WTC11 (cell line): Measurements from ENCODE around the gene CTSA. TPM values are rescaled to one million over a fixed set of nuclear protein-coding genes. Genes with fewer than 3 reads are reported as not detected.

Experiments
- ATAC-seq: fragments of 200-7000 bp; cut with Tn5 transposase; 2 replicates; pipeline ENCODE4 v1.10.0; 2021; ENCODE audit warnings: mild to moderate bottlenecking, moderate library complexity
- CTCF ChIA-PET: fragments of 300-600 bp; sonication (Branson Sonifier 250); formaldehyde crosslinking; loops from one replicate; lab custom pipeline; 2021; ENCODE audit warnings: antibody characterized with exemption; lab: Charles Lee
- POLR2A ChIA-PET: fragments of 350-600 bp; sonication (Branson Sonifier 250); formaldehyde crosslinking; loops from one replicate; lab custom pipeline; 2021; ENCODE audit warnings: antibody characterized with exemption; lab: Charles Lee
- DNase-seq: peaks from one replicate; pipeline ENCODE4 v3.0.0; 2021; ENCODE audit warnings: low spot score
- H3K27ac Mint-ChIP-seq: 2 replicates; pipeline ENCODE4 v1.8.0; 2021; ENCODE audit warnings: mixed read lengths
- H3K27me3 Mint-ChIP-seq: 2 replicates; pipeline ENCODE4 v1.8.0; 2021; ENCODE audit warnings: low read depth, mild to moderate bottlenecking, moderate library complexity, mixed read lengths
- H3K36me3 Mint-ChIP-seq: 2 replicates; pipeline ENCODE4 v1.8.0; 2021; ENCODE audit warnings: mixed read lengths
- H3K4me1 Mint-ChIP-seq: 2 replicates; pipeline ENCODE4 v1.8.0; 2022; ENCODE audit warnings: mixed read lengths
- H3K4me3 Mint-ChIP-seq: 2 replicates; pipeline ENCODE4 v1.8.0; 2021; ENCODE audit warnings: mild to moderate bottlenecking, moderate library complexity, mixed read lengths
- H3K9me3 Mint-ChIP-seq: 2 replicates; pipeline ENCODE4 v1.8.0; 2021; ENCODE audit warnings: mixed read lengths
- ARID4B ChIP-seq: sonication (generic); formaldehyde crosslinking; IDR thresholded peaks from 2 replicates; pipeline ENCODE4 v1.8.0; 2023; ENCODE audit warnings: missing genetic modification reagents, mild to moderate bottlenecking, borderline replicate concordance
- ATF6 ChIP-seq: sonication (generic); formaldehyde crosslinking; IDR thresholded peaks from 2 replicates; pipeline ENCODE4 v1.8.1; 2023; ENCODE audit warnings: mild to moderate bottlenecking, missing genetic modification reagents
- FOXP4 ChIP-seq: sonication (generic); formaldehyde crosslinking; IDR thresholded peaks from 2 replicates; pipeline ENCODE4 v1.8.0; 2022; ENCODE audit warnings: mild to moderate bottlenecking, missing genetic modification reagents
- GABPB1 ChIP-seq: sonication (generic); formaldehyde crosslinking; IDR thresholded peaks from 2 replicates; pipeline ENCODE4 v1.8.1; 2023; ENCODE audit warnings: mild to moderate bottlenecking, missing genetic modification reagents
- IRF2 ChIP-seq: sonication (generic); formaldehyde crosslinking; IDR thresholded peaks from 2 replicates; pipeline ENCODE4 v1.8.0; 2022; ENCODE audit warnings: low read depth, missing genetic modification reagents, borderline replicate concordance
- NFATC4 ChIP-seq: fragments of 250-450 bp; sonication (Bioruptor Pico); IDR thresholded peaks from 2 replicates; pipeline ENCODE4 v1.9.0; 2021; ENCODE audit warnings: mild to moderate bottlenecking
- OVOL2 ChIP-seq: fragments of 250-450 bp; sonication (Bioruptor Pico); IDR thresholded peaks from 2 replicates; pipeline ENCODE4 v1.9.0; 2021; ENCODE audit warnings: mild to moderate bottlenecking, borderline replicate concordance
- PREB ChIP-seq: sonication (generic); formaldehyde crosslinking; IDR thresholded peaks from 2 replicates; pipeline ENCODE4 v1.8.1; 2022; ENCODE audit warnings: mild to moderate bottlenecking, missing genetic modification reagents, moderate library complexity, borderline replicate concordance
- PRRX2 ChIP-seq: fragments of 250-450 bp; sonication (Bioruptor Pico); IDR thresholded peaks from 2 replicates; pipeline ENCODE4 v1.8.0; 2021; ENCODE audit warnings: mild to moderate bottlenecking
- SOX15 ChIP-seq: fragments of 250-450 bp; sonication (Bioruptor Pico); IDR thresholded peaks from 2 replicates; pipeline ENCODE4 v1.9.0; 2021; ENCODE audit warnings: mild to moderate bottlenecking
- USF2 ChIP-seq: sonication (generic); formaldehyde crosslinking; IDR thresholded peaks from 2 replicates; pipeline ENCODE4 v1.8.1; 2023; ENCODE audit warnings: mild to moderate bottlenecking, missing genetic modification reagents, moderate library complexity
- ZNF317 ChIP-seq: sonication (generic); formaldehyde crosslinking; IDR thresholded peaks from 2 replicates; pipeline ENCODE4 v1.8.1; 2023; ENCODE audit warnings: low read depth, mild to moderate bottlenecking, moderate library complexity, missing genetic modification reagents, borderline replicate concordance
- ZNF396 ChIP-seq: fragments of 250-450 bp; sonication (Bioruptor Pico); IDR thresholded peaks from 2 replicates; pipeline ENCODE4 v1.8.0; 2021; ENCODE audit warnings: mild to moderate bottlenecking, moderate library complexity, borderline replicate concordance
- ZNF423 ChIP-seq: fragments of 250-450 bp; sonication (Bioruptor Pico); IDR thresholded peaks from 2 replicates; pipeline ENCODE4 v2.1.2; 2022; ENCODE audit warnings: mild to moderate bottlenecking, moderate library complexity
- total RNA-seq: library from RNA; stranded (reverse); gene quantifications from 3 replicates; pipeline ENCODE4 v1.2.3, GENCODE V29; 2021

Gene CTSA
- total RNA-seq, 1 experiment from 2014 or later: 48.3 TPM

- no peaks in the 10 kb centered on the region for H3K4me1 Mint-ChIP-seq
- H3K9me3 Mint-ChIP-seq: no peaks in the 10 kb centered on the region
- no peak overlapping the region for H3K4me3 Mint-ChIP-seq
- H3K27ac Mint-ChIP-seq: no peak overlapping the region
- POLR2A ChIA-PET: no interaction called here
- CTCF ChIA-PET: interaction anchor here (0.9 to 1.6 kb wide), 3 partner anchors 12 to 146 kb away, joined by 3 to 5 read pairs (median 4); no protein-coding TSS in a partner anchor
- peaks cover 50% of the 10 kb centered on the region for H3K36me3 Mint-ChIP-seq
- no peak for TF ChIP-seq GABPB1
- TF ChIP-seq ZNF396: no peak
- TF ChIP-seq ZNF423 (CRISPR knock-in tag): no peak
- TF ChIP-seq ARID4B (CRISPR knock-in tag): no peak
- TF ChIP-seq ATF6 (CRISPR knock-in tag): no peak
- TF ChIP-seq IRF2: no peak
- no peak for TF ChIP-seq ZNF317 (CRISPR knock-in tag)
- H3K27me3 Mint-ChIP-seq: no peaks in the 10 kb centered on the region
- DNase-seq (no peak), ATAC-seq (no peak)
Measured at GRCh38 chr20:45944965-45945677, 54.0 kb downstream of the CTSA start.

GRCh38 chr20:45945678-45946148, 54.6 kb downstream of the CTSA start:
- Mint-ChIP-seq H3K4me1 (no peaks in the 10 kb centered on the region), H3K36me3 (peaks cover 48% of the 10 kb centered on the region), H3K27me3 (no peaks in the 10 kb centered on the region)
- no peak for DNase-seq
- TF ChIP-seq PRRX2 (CRISPR knock-in tag) (no peak), NFATC4 (CRISPR knock-in tag) (no peak), OVOL2 (CRISPR knock-in tag) (no peak), SOX15 (CRISPR knock-in tag) (no peak), USF2 (CRISPR knock-in tag) (no peak), PREB (CRISPR knock-in tag) (no peak), FOXP4 (CRISPR knock-in tag) (no peak)
- TF ChIP-seq, all 79 proteins: peak for 0
- ChIA-PET POLR2A (interaction anchor here (3.2 kb wide), 1 partner anchor 11 kb away, joined by 14 read pairs; the partner anchor contains the start of gene PCIF1), CTCF (interaction anchor here (1.6 kb wide), 1 partner anchor 12 kb away, joined by 5 read pairs; no protein-coding TSS in a partner anchor)
- H3K27ac Mint-ChIP-seq: no peak overlapping the region
- no peak overlapping the region for H3K4me3 Mint-ChIP-seq
- H3K9me3 Mint-ChIP-seq: no peaks in the 10 kb centered on the region
- ATAC-seq: no peak
